CD4-positive, alpha-beta T cell treated with Interleukin-12 subunit alpha and Interleukin-12 subunit beta, for 1 hour (primary cell): ENCODE data around the gene TTLL12.

Experiments used
- DNase-seq: peaks from one replicate; pipeline ENCODE4 v3.0.0-alpha.2; 2020

Gene TTLL12

DNA sequence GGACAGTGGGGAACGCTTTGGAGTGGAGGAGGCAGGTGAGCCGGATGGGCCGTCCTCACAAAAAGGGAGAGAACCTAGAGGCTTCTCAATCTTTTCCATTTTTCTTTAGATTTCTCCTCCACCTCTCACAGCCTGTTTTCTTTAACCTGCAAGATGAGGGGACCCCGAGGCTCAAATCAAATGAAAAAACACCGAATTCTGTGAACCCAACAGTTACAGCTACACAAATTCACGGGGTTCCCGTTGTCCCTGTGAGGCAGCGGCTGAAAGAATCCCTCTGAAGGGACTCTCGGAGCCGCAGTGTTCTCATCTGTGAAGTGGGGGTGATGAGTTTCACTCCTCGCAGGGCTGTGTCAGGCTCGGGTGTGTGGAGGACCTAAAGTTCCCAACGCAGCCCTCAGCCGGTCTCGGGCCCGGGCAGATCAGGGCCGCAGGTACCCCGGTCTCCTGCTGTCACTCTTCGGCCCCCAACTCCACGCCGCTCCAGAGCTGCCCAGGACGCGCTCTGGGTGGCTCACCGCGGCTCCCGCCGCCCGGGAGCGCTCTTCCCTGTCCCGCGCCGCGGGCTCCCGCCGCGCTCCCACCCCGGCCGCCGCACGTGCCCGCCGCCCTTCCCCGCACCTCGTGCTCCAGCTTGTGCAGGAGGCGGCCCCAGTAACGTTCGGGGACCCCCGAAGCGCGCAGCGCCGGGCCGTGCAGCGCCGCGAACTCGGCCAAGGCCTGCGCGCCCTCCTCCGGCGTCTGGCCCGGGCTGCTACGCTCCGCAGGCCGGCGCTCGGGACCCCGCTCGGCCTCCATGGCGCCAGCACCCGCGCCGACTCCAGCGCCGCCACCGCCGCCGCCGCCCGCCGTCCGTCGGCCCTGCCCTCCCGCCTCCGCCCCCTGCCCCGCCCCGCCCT, at the start of gene TTLL12:
TTLL12 (minus strand) TSS at position 863 of the 899 bp plus-strand sequence; CDS start at position 798, 65 bp downstream.
- DNase-seq = peak; percentile 69

DNA sequence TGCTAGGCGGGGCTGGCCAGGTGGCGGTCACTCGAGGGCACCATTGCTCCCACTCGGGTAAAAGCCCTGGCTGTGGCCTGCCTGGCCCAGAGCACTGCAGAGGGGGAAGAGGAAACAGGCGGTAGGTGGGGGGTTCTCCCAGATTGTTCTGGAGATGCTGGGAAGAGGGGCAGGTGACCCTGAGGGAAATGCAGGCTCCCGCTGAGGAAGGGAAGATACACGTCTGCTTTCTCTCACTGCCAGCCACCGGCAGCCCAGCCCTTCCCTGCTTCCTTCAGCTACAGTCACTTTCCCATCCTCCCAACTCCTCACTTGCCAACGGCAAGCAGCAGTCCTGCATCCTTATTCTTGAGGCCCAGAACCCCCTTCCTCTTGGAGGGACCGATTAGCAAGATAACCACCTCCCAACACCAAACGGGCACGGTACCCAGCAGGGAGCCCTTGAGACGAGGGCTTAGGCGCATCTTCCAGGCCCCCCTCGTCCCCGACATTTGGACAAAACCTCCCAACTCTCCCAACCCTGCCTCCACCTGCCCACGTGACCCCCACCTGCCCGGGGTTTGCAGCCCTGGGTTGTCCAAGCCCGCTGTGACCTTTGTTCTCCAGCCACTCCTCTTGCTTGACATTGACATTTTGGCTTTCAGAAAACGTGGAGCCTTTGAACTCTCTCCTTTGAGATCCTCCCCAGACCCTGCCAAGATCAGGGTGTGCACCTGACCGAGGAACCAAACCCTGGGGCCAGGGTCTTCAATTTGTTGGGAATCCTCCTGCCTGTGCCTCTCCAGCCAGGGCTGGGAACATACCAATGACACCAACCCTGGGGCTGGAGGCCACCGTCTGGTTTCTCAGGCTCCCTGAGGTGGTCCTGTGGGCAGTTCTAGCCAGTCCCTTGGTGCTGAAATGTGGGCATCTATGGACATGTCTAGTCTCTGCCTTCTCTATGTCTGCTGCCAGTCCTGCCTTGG, 48.8 kb upstream of the TTLL12 start:
- DNase-seq = no peak

DNA sequence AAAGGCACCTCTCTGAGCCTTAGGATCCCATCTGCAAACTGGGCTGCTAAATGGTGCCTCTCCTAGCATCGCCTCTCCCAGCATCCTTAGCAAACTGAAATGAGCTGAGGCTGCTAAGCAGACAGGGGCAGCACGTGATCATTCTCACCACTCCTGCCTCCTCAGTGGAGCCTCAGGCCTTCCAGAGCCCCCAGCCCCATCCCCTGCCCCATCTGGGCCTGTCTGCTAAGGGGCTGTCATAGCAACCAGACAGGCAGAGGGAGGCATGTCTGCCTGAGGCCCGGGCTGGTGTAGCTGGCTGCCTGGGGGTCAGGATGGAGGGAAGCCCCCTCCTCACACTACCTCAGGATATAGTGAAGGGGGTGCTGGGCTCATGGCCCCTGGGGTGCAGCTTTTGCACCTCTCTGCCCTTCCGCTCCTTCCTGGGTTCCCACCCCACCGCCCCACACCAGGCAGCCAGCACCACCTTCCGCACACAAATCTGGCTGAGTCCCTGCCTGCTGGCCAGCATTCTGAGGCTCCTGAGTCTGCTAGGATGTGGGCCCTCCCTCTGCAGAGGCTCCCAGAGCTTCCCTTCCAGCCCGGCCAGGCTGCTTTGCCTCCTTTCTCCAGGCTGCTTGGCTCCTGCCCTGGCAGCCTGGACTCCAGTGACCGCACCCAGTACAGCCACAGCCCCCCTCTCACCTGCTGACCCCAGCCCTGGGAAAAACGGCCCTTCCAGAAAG, 47.5 kb upstream of the TTLL12 start:
- no peak for DNase-seq

DNA sequence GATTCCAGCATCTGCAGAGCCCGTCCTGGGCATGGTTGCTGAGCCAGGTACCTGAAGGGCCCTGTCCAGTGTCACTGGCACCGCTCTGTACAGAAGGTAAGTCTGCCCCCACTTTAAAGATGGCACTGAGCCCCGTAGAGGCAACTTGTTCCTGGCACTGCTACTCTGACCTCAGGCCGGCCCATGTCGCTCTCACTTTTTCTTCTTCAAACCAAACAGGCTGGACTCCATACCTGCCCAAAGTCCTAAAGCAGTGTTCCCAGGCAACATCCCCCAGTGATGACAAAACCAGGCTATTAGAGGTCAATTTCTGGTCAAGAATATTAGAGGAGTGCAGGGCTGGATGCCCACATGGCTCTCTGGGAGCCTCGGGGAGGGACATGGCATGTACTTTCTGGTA, 46.6 kb upstream of the TTLL12 start:
- no peak for DNase-seq

DNA sequence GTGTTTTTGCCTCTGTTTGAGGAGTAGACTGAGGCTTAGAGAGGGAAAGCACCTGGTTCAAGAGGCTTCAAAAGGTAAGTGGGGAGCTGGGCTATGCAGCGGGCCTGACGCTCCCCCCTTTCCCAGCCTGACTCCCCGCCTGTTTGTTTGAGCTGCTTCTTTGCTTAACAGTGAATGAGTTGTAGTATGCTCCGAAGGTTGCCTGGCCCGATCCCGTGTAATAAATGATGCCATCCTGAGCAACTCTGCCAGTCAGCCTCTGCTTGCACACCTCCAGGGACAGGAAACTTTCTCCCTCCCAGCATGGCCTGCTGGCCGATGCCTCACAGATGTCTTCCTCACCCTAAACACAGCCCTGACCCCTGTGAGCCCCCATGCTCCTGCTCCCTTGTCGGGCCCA, 45.5 kb upstream of the TTLL12 start:
- DNase-seq = no peak

DNA sequence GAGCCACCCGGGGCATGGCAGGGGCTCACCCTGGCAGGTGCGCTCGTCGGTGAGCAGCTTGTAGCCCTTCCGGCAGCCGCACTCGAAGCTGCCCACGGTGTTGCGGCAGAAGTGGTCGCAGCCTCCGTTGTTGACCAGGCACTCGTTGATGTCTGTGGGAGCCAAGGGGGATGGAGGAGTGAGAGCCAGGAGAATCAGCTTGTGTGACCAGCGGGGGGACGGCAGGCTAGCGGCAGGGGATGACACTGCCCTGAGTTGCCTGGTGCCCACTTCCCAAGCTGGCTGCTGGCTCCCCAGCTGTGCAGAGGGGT, 44.7 kb upstream of the TTLL12 start:
- DNase-seq = no peak

DNA sequence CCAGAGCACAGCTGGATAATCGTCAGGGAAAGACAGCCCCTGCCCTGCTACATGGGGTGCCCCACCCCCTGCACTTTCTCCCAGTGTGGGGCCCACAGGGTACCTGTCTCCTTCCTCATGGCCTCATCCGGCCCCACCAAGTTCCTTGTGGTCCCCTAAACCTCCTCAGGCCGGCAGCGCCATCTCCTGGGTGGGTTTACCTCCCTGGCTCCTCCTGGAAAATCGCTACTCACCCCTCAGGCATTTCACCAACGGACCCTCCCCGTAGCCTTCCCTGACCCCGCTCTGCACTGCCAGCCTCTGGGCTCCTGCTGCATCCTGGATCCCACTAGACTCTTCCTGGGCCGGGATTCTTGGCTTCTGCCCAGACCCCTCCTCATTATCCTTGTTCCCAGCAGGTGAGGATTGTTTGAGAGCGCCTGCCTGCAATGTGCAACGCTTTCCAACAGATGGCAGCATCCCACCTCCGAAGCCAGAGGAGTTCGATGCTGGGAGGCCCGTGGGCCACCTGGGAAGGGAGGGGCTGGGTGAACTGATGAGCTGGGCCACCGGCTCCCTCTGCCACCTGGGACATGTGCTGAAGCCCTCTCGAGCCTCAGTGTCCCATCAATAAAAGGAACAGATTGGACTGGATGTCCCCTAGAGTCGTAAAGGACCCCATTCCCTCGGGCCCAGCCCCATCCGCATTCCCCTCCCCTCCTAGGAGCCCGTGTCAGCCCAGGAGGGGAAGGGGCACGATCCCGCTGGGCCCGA, 44.2 kb upstream of the TTLL12 start:
- peak; percentile 69 for DNase-seq

DNA sequence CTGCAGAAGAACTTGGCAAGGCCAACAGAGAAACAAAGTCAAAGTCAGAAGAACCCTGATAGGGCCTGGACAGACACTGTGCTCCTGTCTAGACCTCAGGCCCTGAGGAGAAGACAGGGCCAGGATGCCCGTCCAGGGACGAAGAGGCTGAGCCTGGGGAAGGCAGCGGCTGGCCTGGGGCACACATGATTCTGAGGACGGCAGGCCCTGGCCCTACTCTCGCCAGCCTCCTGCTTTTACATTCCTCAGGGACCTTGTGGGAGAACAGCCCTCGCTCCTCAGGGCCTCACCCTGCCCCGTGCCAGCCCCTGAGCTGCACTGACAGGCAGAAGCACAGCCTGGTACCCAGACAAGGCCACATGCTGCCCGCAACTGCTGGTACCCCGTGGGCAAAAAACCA, 43.6 kb upstream of the TTLL12 start:
- no peak for DNase-seq

DNA sequence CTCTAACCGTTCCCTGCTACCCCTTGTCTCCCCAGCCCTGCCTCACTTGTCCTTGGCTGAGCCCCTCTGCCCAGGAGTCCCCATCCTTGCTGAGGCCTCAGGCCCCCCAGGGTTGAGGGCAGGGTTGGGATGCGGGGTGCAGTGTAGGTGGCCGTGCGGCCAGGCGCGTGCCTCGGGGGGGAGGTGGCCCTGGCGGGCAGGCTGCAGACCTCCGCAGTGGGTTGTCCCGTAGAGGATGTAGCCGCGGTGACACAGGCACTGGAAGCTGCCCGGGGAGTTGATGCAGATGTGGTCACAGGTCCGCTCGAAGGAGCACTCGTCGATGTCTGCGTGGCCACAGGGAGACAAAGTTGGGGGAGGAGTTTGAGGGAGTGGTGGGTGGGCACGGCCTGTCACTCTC, 41.9 kb upstream of the TTLL12 start:
- no peak for DNase-seq

DNA sequence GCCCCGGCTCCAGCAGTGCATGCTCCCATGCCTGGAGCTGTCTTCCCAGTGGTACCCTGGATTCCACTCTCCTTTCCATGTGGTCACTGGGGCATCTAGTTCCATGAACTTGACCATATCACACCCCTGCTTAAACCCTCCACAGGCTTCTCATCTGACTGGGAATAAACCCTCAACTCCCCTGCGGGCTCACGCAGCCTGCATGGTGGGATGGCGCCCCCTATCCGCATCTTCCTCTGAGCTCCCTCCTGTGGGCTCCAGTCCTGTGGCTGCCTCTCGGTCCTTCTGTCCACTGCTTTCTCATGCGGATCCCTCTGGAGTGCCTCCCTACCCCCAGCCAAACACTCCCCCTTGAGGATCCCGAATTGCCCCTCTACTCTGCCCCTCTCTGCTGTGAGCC, 41.4 kb upstream of the TTLL12 start:
- peak; percentile 10 for DNase-seq

DNA sequence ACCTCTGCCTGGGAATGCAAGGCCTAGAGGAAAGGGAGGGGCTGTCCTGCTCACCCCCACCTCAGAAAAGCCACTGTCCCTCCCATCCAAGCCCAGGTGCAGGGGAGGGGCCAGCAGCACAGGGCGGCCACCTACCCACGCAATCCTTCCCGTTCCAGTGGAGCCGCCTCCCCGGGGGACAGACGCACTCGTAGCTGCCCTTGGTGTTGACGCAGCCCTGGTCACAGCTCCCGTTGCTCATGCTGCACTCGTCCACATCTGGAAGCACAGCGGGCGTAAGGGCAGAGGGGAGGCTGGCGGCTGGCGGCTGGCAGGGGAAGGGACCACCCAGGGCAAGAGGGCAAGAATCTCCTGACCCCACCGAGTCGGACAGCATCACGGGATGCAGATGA, 40.3 kb upstream of the TTLL12 start:
- DNase-seq = no peak

DNA sequence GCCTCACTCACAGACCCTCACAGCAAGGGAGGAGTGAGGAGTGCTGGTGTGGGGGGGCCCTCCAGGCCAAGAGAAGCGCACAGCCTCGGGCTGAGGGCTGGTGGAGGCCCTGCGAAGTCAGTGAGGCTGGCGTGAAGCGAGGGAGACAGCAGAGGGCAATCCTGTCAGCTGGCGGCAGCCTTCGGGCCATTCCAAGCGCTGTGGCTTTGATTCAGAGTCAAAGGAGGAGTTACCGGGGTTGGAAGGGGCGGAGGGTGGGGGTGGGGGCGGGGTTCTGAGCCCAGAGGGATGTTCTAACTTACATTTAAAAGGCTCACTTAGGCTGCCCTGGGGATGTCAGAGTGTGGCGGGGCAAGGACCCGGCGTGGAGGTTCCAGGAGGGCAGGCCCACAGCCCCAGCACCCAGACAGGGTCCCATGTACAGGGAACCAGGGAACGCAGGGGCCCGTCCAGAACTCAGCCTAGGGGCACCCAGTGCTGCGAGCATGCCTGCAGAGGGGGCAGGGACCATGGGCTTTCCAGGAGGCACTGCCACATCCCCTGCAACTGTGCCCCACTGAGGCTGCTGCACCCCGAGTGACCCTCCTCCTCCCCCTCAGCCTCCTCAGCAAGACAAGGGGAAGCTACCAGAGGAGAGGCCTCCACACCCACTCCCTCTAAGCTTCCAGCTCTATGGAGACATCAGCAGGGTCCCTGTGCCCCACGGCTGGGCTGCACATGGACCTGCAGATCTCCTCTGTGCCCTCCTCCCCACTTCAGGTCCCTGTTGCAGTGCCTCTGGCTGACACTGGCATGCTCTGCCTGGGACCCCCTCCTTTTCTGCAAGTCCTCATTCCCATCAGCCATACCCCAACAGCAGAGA, 39.7 kb upstream of the TTLL12 start:
- no peak for DNase-seq

DNA sequence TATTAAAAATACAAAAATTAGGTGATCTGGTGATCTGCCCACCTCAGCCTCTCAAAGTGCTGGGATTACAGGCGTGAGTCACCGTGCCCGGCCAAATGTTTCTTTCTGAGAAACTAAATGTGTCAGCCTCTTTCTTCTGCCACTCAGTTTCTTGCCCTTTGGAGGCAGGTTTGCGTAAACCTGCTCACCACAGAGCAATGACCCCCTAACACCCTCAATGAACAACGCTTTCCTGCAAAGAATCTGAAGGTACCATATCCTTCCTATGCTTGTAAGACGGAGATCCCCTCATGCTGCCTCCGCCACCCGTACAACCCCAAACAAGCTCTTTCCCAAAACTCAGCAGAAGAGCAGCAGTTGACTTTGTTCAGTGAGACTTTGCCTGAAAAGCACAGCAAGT, 38.7 kb upstream of the TTLL12 start:
- no peak for DNase-seq

DNA sequence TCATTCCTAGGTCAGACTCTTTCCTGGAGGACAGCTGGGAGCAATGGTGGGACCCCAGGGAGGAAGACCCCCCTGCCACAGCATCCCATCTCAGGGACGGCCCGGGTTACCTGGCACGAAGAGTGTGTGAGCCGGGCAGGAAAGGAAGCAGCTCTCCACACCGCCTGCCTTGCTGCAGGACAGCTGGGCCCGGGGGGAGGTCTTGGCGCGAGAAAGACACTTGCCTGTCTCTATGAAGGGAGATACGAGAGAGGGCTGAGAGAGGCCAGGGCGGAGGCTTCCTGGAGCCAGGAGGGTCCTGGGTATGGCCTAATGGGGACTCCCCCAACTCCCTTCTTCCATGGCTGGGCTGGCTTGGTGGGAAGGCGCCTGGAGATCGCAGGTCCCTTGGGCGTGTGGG, 36.1 kb upstream of the TTLL12 start:
- no peak for DNase-seq

DNA sequence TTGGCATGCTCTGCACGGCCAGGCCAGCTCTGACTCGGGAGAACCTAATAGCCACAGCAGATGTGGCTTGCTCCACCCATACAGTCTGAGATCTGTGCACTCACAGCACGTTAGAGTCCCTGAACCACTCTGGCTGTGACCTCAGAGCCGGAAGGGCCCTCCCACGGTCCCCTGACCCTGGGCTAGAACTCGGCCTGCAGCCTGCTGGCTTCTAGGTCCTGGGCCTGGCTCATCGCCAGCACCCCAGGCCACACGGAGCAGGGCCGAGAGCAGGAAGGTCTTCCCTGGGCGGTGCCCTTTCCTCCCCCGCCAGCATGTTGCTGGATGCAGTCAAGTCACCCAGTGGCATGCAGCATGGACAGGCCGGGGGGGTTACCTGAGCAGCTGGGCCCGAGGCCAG, 35.3 kb upstream of the TTLL12 start:
- DNase-seq = no peak

DNA sequence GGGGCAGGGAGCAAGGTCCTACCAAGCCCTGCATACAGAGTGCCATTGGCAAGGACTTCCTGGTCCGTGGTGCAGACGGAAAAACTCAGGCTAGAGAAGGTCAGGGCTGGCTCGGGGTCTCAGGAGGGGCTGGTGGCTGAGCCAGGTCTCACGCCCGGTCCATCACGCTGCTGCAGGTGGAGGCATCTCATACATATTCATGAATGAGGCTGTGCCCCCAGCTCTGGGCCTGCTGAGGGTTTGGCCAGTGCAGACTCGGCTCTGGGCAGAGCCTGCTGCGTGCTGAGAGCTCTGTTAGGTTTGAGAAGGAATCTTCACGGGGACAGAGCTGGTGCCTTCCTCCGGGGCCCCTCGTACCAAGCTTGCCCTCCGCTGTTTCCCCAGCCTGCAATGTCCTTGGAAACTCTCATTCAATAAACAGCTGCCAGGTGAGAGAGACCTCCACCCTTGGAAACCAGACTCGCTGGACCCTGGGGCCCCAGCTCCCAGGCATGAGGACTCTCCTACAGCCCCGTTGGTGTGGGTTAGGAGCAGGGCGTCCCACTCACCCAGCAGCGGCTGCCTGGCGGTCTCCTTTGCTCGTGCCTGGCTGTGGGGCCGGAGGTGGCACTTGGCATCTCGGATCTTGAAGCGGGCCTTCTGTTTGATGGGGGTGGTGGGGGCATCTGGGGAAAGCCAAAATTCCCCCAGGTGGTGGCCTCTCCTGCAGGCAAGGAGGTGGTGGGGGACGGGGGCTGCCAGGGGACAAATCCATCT, 33.9 kb upstream of the TTLL12 start:
- no peak for DNase-seq

DNA sequence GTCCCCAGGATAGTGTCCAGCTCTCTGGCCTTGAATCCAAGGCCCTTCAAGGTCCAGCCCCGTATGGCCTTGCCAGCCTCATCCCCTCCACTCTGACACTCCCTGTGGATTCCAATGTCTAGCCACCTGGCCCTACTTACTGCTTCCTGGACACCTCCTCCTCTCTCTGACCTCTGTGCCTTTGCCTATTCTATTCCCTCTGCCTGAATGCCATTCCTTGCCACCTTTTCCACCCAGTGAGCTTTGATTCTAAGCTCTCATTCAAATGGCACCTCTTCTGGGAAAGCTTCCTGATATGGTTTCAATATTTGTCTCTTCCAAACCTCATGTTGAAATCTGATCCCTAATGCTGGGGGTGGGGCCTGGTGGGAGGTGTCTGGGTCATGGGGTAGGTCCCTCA, 31.9 kb upstream of the TTLL12 start:
- no peak for DNase-seq

DNA sequence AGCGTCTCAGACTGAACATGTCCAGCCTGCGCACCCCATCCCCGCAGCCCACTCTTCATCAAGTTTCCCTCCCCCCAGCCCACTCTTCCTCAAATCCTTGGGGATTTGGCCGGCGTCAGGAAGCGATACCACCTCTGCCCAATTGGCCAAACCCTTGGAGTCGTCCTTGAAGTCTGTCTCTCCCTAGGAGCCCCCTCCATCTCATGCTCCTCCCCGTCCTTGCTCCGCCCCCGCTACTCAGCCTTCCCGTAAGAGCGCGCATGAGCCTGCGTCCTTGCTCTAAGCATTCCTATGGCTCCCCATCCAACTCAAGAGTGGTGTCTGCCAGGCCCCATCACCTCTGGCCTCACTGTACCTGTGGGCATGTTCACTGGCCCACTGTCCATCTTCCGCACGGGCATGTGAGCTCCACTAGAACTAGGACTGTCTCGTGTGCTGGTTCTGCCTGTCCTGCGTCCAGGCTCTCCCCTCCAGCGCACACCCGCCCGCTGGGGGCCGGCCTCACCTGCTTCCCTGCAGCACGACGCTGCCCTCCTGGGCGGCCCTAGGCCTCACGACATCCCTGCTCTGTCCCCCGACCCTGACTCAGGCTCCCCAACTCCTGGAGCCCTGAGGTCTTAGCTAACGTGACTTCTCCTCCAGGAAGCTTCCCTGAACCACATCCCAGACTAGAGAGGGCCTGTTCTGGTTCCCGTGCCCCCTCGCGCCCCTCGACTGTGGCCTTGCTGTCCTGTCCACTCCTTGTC, 30.5 kb upstream of the TTLL12 start:
- no peak for DNase-seq

DNA sequence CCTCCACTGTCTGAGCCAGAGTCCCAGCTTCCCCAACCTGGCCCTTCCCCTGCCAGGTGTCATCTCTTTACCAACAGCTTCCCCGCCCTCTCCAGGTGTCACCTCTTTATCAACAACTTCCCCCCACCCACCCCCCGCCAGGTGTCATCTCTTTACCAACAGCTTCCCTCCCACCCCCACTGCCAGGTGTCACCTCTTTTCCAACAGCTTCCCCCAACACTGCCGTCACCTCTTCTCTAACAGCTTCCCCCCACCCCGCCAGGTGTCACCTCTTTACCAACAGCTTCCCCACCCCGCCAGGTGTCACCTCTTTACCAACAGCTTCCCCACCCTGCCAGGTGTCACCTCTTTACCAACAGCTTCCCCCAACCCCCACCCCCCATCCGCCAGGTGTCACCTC, 29.8 kb upstream of the TTLL12 start:
- DNase-seq = no peak

DNA sequence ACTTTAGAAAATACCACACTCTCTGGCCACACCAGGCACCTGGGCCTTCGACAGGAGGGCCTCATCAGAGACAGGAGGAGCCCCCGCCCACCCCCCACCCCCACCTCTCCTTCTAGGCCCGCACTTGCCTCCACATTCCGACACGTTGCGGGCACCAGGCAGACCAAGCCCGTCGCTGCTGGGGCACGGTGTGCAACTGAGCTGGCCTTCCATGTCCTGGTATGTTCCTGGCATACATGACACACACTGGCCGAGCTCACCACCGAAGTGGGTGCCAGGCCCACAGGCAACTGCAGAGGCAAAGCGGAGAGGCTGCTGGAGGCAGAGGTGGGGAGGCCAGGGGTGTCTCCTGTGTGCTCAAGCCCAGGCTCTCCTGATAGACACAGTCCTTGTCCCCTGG, 27.0 kb upstream of the TTLL12 start:
- no peak for DNase-seq
